Mucosa of gallbladder (tissue), 1 donor: Measurements from ENCODE around the gene NANOGP8. TPM values are rescaled to one million over a fixed set of nuclear protein-coding genes. Genes with fewer than 3 reads are reported as not detected.
"Not testable (repeated sequence)": the region's sequence is repeated elsewhere in the genome, so short reads cannot be mapped to it uniquely, and the experiment has no call there.

Source experiments
- DNase-seq: peaks from one replicate; pipeline ENCODE4 v3.0.0-alpha.2; 2020; ENCODE audit warnings: low spot score
- total RNA-seq: library from RNA; stranded (reverse); gene quantifications from one replicate; pipeline ENCODE4 v1.2.1, GENCODE V29; 2021
- donor health status: DM: no; HTN: no; CAD: no.

The NANOGP8 gene
- total RNA-seq: 0.46 TPM

- DNase-seq: not testable (repeated sequence)
Observed at GRCh38 chr15:35085176-35085919, at the start of gene NANOGP8. Gene NANOGP8 (minus strand): TSS chr15:35085295. CDS start chr15:35085110, 185 bp downstream.

GRCh38 chr15:35134299-35134698 lies 49.2 kb upstream of the NANOGP8 start:
- DNase-seq: no peak

- DNase-seq: no peak
Observed at GRCh38 chr15:35130245-35130644, 45.1 kb upstream of the NANOGP8 start.

- no peak for DNase-seq
Observed at GRCh38 chr15:35129361-35129760, 44.3 kb upstream of the NANOGP8 start.

- no peak for DNase-seq
Observed at GRCh38 chr15:35127717-35128116, 42.6 kb upstream of the NANOGP8 start.

- no peak for DNase-seq
Observed at GRCh38 chr15:35126236-35126635, 41.1 kb upstream of the NANOGP8 start.

- no peak for DNase-seq
Observed at GRCh38 chr15:35123743-35124142, 38.6 kb upstream of the NANOGP8 start.

GRCh38 chr15:35121611-35122359 lies 36.7 kb upstream of the NANOGP8 start:
- DNase-seq: no peak

- DNase-seq: no peak
Observed at GRCh38 chr15:35120173-35120572, 35.1 kb upstream of the NANOGP8 start.

GRCh38 chr15:35118960-35119359 lies 33.9 kb upstream of the NANOGP8 start:
- no peak for DNase-seq

- no peak for DNase-seq
Observed at GRCh38 chr15:35117543-35118265, 32.6 kb upstream of the NANOGP8 start.

- DNase-seq: no peak
Observed at GRCh38 chr15:35115155-35115725, 30.1 kb upstream of the NANOGP8 start.

- no peak for DNase-seq
Observed at GRCh38 chr15:35112346-35112745, 27.3 kb upstream of the NANOGP8 start.

GRCh38 chr15:35111861-35112260 lies 26.8 kb upstream of the NANOGP8 start:
- no peak for DNase-seq

- DNase-seq: no peak
Observed at GRCh38 chr15:35108453-35108852, 23.4 kb upstream of the NANOGP8 start.

- no peak for DNase-seq
Observed at GRCh38 chr15:35107561-35107960, 22.5 kb upstream of the NANOGP8 start.

- DNase-seq: no peak
Observed at GRCh38 chr15:35107122-35107521, 22.0 kb upstream of the NANOGP8 start.

GRCh38 chr15:35104526-35105147 lies 19.5 kb upstream of the NANOGP8 start:
- no peak for DNase-seq

- no peak for DNase-seq
Observed at GRCh38 chr15:35102186-35102585, 17.1 kb upstream of the NANOGP8 start.

- no peak for DNase-seq
Observed at GRCh38 chr15:35101335-35101734, 16.2 kb upstream of the NANOGP8 start.

GRCh38 chr15:35098737-35099136 lies 13.6 kb upstream of the NANOGP8 start:
- no peak for DNase-seq

- DNase-seq: no peak
Observed at GRCh38 chr15:35095941-35096340, 10.8 kb upstream of the NANOGP8 start.
